ENCODE results near the gene ZIC5.
"Not testable (repeated sequence)": the region's sequence is repeated elsewhere in the genome, so short reads cannot be mapped to it uniquely, and the experiment has no call there.

ZIC5 gene

GRCh38 chr13:99960663-99961311 lies 10.8 kb downstream of the ZIC5 start:
- H3K9me3 ChIP-seq (ENCODE audit: control insufficient read depth, low read length): no peaks in the 10 kb centered on the region
- no peaks in the 10 kb centered on the region for H3K36me3 ChIP-seq (ENCODE audit: control insufficient read depth, insufficient read depth, low read length)
- no peak overlapping the region for H3K4me3 ChIP-seq (ENCODE audit: low read length)
- peaks cover 82% of the 10 kb centered on the region for H3K27me3 ChIP-seq (ENCODE audit: control insufficient read depth, insufficient read depth, low read length)
- H3K9ac ChIP-seq (ENCODE audit: low read length): no peak overlapping the region
- peaks cover 33% of the 10 kb centered on the region for H3K4me1 ChIP-seq (ENCODE audit: control insufficient read depth, insufficient read depth, low read length)

- Histone ChIP-seq H3K27me3 (ENCODE audit: control insufficient read depth, insufficient read depth, low read length) (peaks cover 87% of the 10 kb centered on the region), H3K9ac (ENCODE audit: low read length) (no peak overlapping the region), H3K36me3 (ENCODE audit: control insufficient read depth, insufficient read depth, low read length) (no peaks in the 10 kb centered on the region), H3K4me3 (ENCODE audit: low read length) (no peak overlapping the region), H3K4me1 (ENCODE audit: control insufficient read depth, insufficient read depth, low read length) (peaks cover 33% of the 10 kb centered on the region), H3K9me3 (ENCODE audit: control insufficient read depth, low read length) (no peaks in the 10 kb centered on the region)
Measured at GRCh38 chr13:99959540-99960230, 11.9 kb downstream of the ZIC5 start.

GRCh38 chr13:99959127-99959539 lies 12.4 kb downstream of the ZIC5 start:
- peaks cover 33% of the 10 kb centered on the region for H3K4me1 ChIP-seq (ENCODE audit: control insufficient read depth, insufficient read depth, low read length)
- peaks cover 89% of the 10 kb centered on the region for H3K27me3 ChIP-seq (ENCODE audit: control insufficient read depth, insufficient read depth, low read length)
- no peak overlapping the region for H3K4me3 ChIP-seq (ENCODE audit: low read length)
- no peak overlapping the region for H3K9ac ChIP-seq (ENCODE audit: low read length)
- no peaks in the 10 kb centered on the region for H3K9me3 ChIP-seq (ENCODE audit: control insufficient read depth, low read length)
- H3K36me3 ChIP-seq (ENCODE audit: control insufficient read depth, insufficient read depth, low read length): no peaks in the 10 kb centered on the region

- no peak overlapping the region for H3K9ac ChIP-seq (ENCODE audit: low read length)
- H3K27me3 ChIP-seq (ENCODE audit: control insufficient read depth, insufficient read depth, low read length): peaks cover 90% of the 10 kb centered on the region
- H3K4me1 ChIP-seq (ENCODE audit: control insufficient read depth, insufficient read depth, low read length): peaks cover 33% of the 10 kb centered on the region
- H3K36me3 ChIP-seq (ENCODE audit: control insufficient read depth, insufficient read depth, low read length): no peaks in the 10 kb centered on the region
- no peaks in the 10 kb centered on the region for H3K9me3 ChIP-seq (ENCODE audit: control insufficient read depth, low read length)
- no peak overlapping the region for H3K4me3 ChIP-seq (ENCODE audit: low read length)
Measured at GRCh38 chr13:99958406-99959126, 13.0 kb downstream of the ZIC5 start.

- H3K27me3 ChIP-seq (ENCODE audit: control insufficient read depth, insufficient read depth, low read length): peaks cover 94% of the 10 kb centered on the region
- H3K4me1 ChIP-seq (ENCODE audit: control insufficient read depth, insufficient read depth, low read length): peaks cover 33% of the 10 kb centered on the region
- H3K4me3 ChIP-seq (ENCODE audit: low read length): no peak overlapping the region
- no peaks in the 10 kb centered on the region for H3K36me3 ChIP-seq (ENCODE audit: control insufficient read depth, insufficient read depth, low read length)
- no peaks in the 10 kb centered on the region for H3K9me3 ChIP-seq (ENCODE audit: control insufficient read depth, low read length)
- no peak overlapping the region for H3K9ac ChIP-seq (ENCODE audit: low read length)
Measured at GRCh38 chr13:99956473-99957349, 14.9 kb downstream of the ZIC5 start.

GRCh38 chr13:99955747-99956472 lies 15.7 kb downstream of the ZIC5 start:
- Histone ChIP-seq H3K27me3 (ENCODE audit: control insufficient read depth, insufficient read depth, low read length) (peaks cover 86% of the 10 kb centered on the region), H3K9ac (ENCODE audit: low read length) (no peak overlapping the region), H3K9me3 (ENCODE audit: control insufficient read depth, low read length) (no peaks in the 10 kb centered on the region), H3K36me3 (ENCODE audit: control insufficient read depth, insufficient read depth, low read length) (no peaks in the 10 kb centered on the region), H3K4me3 (ENCODE audit: low read length) (no peak overlapping the region), H3K4me1 (ENCODE audit: control insufficient read depth, insufficient read depth, low read length) (peaks cover 33% of the 10 kb centered on the region)

GRCh38 chr13:99955107-99955746 lies 16.3 kb downstream of the ZIC5 start:
- Histone ChIP-seq H3K36me3 (ENCODE audit: control insufficient read depth, insufficient read depth, low read length) (no peaks in the 10 kb centered on the region), H3K4me1 (ENCODE audit: control insufficient read depth, insufficient read depth, low read length) (peaks cover 33% of the 10 kb centered on the region), H3K27me3 (ENCODE audit: control insufficient read depth, insufficient read depth, low read length) (peaks cover 83% of the 10 kb centered on the region), H3K4me3 (ENCODE audit: low read length) (no peak overlapping the region), H3K9ac (ENCODE audit: low read length) (no peak overlapping the region), H3K9me3 (ENCODE audit: control insufficient read depth, low read length) (no peaks in the 10 kb centered on the region)

GRCh38 chr13:99953138-99953755 lies 18.3 kb downstream of the ZIC5 start:
- Histone ChIP-seq H3K9ac (ENCODE audit: low read length) (no peak overlapping the region), H3K36me3 (ENCODE audit: control insufficient read depth, insufficient read depth, low read length) (no peaks in the 10 kb centered on the region), H3K27me3 (ENCODE audit: control insufficient read depth, insufficient read depth, low read length) (peaks cover 70% of the 10 kb centered on the region), H3K4me3 (ENCODE audit: low read length) (no peak overlapping the region), H3K4me1 (ENCODE audit: control insufficient read depth, insufficient read depth, low read length) (peaks cover 24% of the 10 kb centered on the region), H3K9me3 (ENCODE audit: control insufficient read depth, low read length) (no peaks in the 10 kb centered on the region)

GRCh38 chr13:99951666-99952065 lies 19.9 kb downstream of the ZIC5 start:
- not testable (repeated sequence) for H3K36me3 ChIP-seq (ENCODE audit: control insufficient read depth, insufficient read depth, low read length); H3K9me3 ChIP-seq (ENCODE audit: control insufficient read depth, low read length); H3K4me3 ChIP-seq (ENCODE audit: low read length); H3K9ac ChIP-seq (ENCODE audit: low read length)
- peaks cover 55% of the 10 kb centered on the region for H3K27me3 ChIP-seq (ENCODE audit: control insufficient read depth, insufficient read depth, low read length)
- peaks cover 15% of the 10 kb centered on the region for H3K4me1 ChIP-seq (ENCODE audit: control insufficient read depth, insufficient read depth, low read length)

GRCh38 chr13:99949679-99950413 lies 21.7 kb downstream of the ZIC5 start:
- peaks cover 36% of the 10 kb centered on the region for H3K27me3 ChIP-seq (ENCODE audit: control insufficient read depth, insufficient read depth, low read length)
- H3K4me1 ChIP-seq (ENCODE audit: control insufficient read depth, insufficient read depth, low read length): peaks cover 7% of the 10 kb centered on the region
- H3K9me3 ChIP-seq (ENCODE audit: control insufficient read depth, low read length): no peaks in the 10 kb centered on the region
- H3K36me3 ChIP-seq (ENCODE audit: control insufficient read depth, insufficient read depth, low read length): no peaks in the 10 kb centered on the region
- H3K4me3 ChIP-seq (ENCODE audit: low read length): no peak overlapping the region
- no peak overlapping the region for H3K9ac ChIP-seq (ENCODE audit: low read length)
